Measurements from ENCODE around the gene ZNF598. TPM values are rescaled to one million over a fixed set of nuclear protein-coding genes. Genes with fewer than 3 reads are reported as not detected.
"Not testable (repeated sequence)": the region's sequence is repeated elsewhere in the genome, so short reads cannot be mapped to it uniquely, and the experiment has no call there.

The ZNF598 gene
- total RNA-seq, 1 donor from 2014 or later: 5.7 TPM

DNA sequence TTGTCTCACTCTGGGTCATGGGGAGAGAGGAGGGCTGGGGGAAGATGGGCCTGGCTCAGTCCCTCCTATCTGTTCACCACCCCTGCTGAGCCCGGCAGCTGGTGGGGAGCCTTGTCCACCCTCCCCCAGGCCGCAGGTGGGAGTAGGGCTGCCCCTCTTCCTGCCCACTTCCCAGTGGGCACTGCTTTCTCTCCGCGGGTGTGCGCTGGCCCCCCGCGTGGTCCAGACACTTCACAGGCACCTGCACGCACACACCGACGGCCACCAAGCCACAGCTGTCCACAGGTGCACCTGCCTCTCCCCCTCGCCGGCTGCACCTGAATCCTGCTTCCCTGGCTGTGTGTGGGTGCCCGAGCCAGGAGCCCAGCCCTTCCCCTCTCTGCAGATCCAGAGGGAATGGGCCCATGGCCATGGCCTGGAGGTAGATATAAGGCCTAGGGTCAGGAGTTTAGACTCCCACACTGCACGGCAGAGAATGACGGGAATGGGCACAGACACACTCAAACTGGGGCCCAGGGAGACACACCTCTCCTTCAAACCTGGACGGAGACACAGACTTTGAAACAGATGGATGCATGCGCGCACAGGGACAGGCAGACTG, 19.1 kb upstream of the ZNF598 start:
- DNase-seq (ENCODE audit: low spot score in 2 of 2): no peak
- no peak for FAIRE-seq

DNA sequence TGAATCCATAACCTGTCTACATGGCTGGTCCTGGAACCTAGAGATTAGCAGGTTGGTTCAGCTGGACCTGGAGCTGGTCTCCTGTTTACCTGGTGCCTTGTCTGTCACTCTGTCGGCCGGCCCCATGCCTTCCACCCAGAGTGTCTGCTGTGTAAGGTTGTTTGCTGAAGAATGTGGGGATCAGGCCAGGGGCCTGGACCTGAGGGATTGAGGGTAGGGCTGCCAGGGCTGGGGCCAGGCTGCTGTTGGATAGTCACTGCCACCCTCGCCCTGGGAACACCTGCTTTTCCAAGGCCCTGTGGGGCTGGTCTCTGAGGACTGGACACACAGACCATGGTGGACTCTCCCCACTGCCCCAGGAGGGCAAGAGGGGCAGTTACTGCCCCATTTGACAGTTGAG, 18.5 kb upstream of the ZNF598 start:
- no peak for FAIRE-seq
- DNase-seq (ENCODE audit: low spot score in 2 of 2): no peak

- DNase-seq (ENCODE audit: low spot score in 2 of 2) (peak in 1 of 2 donors; percentile 52), FAIRE-seq (no peak)
Measured at GRCh38 chr16:2027024-2028010, 17.7 kb upstream of the ZNF598 start.

DNA sequence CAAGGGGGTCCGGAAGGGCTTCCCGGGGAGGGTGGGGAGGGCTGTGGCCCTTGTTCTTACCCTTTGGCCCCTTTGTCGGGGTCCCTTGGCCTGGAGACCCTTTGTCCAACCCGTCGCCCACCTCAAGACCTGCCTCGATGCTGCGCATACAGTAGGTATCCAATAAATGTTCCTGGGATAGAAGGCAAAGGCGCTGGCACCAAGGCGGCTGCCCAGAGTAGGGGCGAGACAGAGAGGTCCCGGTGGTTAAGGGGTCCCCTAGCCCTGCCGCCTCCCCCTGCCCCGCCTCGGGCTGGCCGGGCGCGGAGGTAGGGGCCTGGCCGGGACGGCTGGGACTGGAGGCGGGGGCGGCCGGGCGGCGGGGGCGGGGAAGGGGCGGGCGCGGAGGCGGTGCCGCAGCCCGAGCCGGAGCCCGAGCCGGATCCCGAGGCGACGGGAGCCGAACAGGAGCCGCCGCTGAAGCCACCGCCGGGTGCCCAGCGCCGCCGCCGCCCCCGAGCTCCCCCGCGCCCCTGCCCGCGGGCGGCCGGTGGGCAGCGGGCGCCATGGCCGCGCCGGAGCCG, 16.9 kb upstream of the ZNF598 start, which contains the start of gene NHERF2:
NHERF2 (plus strand) TSS at position 442 of the 563 bp plus-strand sequence; CDS start at position 546, 104 bp downstream.
- FAIRE-seq (no peak), DNase-seq (ENCODE audit: low spot score in 2 of 2) (peak; percentile 82 to 86)

GRCh38 chr16:2025878-2026460, 16.3 kb upstream of the ZNF598 start:
- DNase-seq (ENCODE audit: low spot score in 2 of 2) (no peak), FAIRE-seq (no peak)

- DNase-seq (ENCODE audit: low spot score in 2 of 2): no peak
- FAIRE-seq: no peak
Measured at GRCh38 chr16:2025251-2025650, 15.6 kb upstream of the ZNF598 start.

GRCh38 chr16:2024032-2024420, 14.4 kb upstream of the ZNF598 start:
- DNase-seq (ENCODE audit: low spot score in 2 of 2) (no peak), FAIRE-seq (no peak)

DNA sequence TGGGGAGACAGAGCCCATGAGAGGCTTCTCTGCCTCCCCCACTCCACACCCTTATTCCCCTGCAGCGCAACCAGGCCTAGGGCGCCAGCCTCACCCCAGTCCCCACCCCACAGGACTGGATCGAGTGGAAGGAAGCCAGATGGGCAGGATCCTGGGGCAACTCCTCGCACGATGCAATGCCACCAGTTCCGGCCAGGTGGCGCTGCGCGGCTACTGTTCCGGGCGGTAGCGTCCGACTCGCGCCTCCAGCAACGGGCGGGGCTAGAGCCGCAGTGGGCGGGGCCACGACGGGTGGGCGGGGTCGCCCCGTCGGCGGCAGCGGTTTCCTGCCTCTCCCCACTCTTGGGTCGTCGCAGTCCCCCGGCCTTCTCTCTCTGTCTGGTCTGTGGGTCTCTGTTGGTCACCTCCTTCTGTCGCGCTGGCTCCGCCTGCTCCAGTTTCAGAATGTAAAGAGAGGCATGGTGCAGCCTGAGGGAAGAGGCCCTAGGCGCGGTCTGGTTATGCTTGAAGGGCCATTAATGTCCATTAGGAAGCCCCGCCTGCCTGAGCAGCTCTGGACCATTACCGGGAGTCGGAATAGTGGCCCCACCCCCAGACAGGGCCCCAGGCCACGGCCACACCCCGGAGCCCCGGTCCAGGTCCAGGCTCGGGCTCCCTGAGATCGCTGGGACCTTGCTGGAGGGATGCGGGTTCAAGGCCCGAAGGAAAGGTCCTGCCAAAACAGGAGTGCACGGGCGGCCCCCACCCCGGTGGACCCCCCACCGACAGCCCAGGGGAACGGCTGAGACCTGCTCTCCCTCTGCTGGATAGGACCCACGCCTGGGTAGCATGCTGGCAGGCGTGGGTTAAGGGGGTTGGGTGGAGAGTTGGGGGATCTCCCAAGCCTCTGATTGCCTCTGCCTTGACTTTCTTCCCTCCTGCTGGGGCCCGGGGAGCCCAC, 13.7 kb upstream of the ZNF598 start:
- FAIRE-seq (no peak), DNase-seq (ENCODE audit: low spot score in 2 of 2) (peak; percentile 97 to 99)

DNA sequence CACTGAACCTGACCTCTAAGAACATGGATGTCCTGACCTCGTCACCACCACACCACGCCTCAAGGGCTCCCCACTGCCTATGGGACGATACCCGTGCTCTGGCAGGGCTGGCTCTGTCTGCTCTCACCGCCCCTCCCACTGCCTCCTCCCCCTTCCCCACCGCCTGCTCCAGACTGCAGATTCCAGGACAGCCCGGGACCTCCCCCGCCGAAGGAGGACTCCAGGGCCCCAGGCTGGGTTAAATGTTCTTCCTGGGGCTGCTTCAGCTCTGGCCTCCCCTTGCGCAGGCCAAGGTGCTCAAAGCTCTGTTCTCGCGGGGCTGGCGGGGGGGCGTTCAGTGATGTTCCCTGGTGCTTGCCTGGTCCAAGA, 13.1 kb upstream of the ZNF598 start:
- no peak for FAIRE-seq
- no peak for DNase-seq (ENCODE audit: low spot score in 2 of 2)

DNA sequence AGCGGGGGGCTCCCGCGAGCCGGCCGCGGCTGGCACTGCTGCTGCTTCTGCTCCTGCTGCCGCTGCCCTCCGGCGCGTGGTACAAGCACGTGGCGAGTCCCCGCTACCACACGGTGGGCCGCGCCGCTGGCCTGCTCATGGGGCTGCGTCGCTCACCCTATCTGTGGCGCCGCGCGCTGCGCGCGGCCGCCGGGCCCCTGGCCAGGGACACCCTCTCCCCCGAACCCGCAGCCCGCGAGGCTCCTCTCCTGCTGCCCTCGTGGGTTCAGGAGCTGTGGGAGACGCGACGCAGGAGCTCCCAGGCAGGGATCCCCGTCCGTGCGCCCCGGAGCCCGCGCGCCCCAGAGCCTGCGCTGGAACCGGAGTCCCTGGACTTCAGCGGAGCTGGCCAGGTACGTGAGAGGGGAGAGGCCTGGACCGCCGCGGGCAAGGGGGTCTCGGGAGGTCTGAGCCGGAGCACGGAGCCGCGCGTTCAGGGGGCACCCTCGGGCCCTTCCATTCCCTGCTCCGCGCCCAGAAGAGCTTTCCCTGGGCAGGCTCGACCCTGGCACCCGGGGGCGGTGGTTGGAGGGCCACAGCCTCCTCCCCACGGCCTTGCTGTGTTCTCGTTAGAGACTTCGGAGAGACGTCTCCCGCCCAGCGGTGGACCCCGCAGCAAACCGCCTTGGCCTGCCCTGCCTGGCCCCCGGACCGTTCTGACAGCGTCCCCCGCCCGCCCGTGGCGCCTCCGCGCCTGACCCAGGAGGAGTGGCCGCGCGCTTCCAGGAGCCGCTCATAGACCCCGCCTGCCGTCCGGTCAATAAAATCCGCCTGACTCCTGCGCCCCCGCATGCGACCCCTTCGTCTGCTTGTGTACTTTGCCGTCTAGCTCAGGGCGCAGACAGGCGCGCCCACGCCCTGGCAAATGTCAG, 10.6 kb upstream of the ZNF598 start:
- FAIRE-seq (no peak), DNase-seq (ENCODE audit: low spot score in 2 of 2) (no peak)

- no peak for FAIRE-seq
Measured at GRCh38 chr16:2019518-2019920, 9.9 kb upstream of the ZNF598 start, which contains the start of gene NPW. NPW (plus strand) TSS chr16:2019785.

GRCh38 chr16:2016407-2016922, 6.8 kb upstream of the ZNF598 start:
- DNase-seq (ENCODE audit: low spot score in 2 of 2): no peak
- no peak for FAIRE-seq

More at GRCh38 chr16:2019518-2019920, 9.9 kb upstream of the ZNF598 start, which contains the start of gene NPW:
- DNase-seq (ENCODE audit: low spot score in 2 of 2): no peak

DNA sequence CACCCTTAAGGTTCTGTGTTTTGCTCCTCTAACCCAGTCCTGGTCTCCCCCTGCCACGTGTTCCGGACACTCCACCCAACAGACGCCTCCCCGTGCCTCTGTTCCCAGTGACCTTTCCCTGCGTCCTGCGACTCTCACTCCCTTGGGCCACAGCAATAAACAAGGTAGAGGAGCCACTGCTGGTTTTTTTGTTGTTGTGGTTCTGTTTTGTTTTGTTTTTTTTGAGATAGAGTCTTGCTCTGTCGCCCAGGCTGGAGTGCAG, 6.3 kb upstream of the ZNF598 start:
- FAIRE-seq (no peak), DNase-seq (ENCODE audit: low spot score in 2 of 2) (no peak)

GRCh38 chr16:2015117-2015946, 5.7 kb upstream of the ZNF598 start:
- FAIRE-seq: no peak
- DNase-seq (ENCODE audit: low spot score in 2 of 2): no peak

DNA sequence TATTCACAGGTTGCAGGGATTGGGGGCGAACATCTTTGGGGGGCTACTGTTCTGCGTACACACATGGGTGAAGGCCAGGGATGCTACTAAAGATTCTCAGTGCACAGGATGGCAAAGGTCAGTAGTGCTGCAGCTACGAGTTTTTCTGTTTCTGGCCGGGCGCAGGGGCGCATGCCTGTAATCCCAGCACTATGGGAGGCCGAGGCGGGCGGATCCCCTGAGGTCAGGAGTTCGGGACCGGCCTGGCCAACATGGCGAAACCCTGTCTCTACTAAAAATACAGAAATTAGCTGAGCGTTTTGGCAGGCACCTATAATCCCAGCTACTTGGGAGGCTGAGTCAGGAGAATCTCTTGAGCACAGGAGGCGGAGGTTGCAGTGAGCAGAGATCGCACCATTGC, 3.9 kb upstream of the ZNF598 start:
- DNase-seq (ENCODE audit: low spot score in 2 of 2) (no peak), FAIRE-seq (no peak)

DNA sequence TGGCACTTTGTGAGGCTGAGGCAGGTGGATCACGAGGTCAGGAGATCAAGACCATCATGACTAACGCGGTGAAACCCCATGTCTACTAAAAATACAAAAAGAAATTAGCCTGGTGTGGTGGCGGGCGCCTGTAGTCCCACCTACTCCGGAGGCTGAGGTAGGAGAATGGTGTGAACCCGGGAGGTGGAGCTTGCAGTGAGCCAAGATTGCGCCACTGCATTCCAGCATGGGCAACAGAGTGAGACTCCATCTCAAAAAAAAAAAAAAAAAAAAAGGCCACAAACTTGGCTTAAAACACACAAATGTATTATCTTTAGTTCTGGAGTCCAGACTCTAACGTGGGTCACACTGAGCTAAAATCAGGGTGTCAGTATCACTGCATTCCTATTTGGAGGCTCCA, 2.1 kb upstream of the ZNF598 start:
- DNase-seq (ENCODE audit: low spot score in 2 of 2); FAIRE-seq: not testable (repeated sequence)

GRCh38 chr16:2009164-2009711, 383 bp downstream of the ZNF598 start:
- DNase-seq (ENCODE audit: low spot score in 2 of 2) (no peak), FAIRE-seq (no peak)
